GM18907 (cell line): ENCODE data around the gene RPS6KB2.

Experiments
- ATAC-seq: cut with Tn5 transposase; IDR thresholded peaks from one replicate; pipeline ENCODE4 v1.9.1; 2021; ENCODE audit warnings: mild to moderate bottlenecking, moderate library complexity; ENCODE audit not compliant: unreplicated experiment

RPS6KB2 gene

GRCh38 chr11:67428052-67429001 lies at the start of gene RPS6KB2:
RPS6KB2 (plus strand) TSS chr11:67428494; CDS start chr11:67428546, 52 bp downstream.
- peak; percentile 78 for ATAC-seq

GRCh38 chr11:67378544-67378943 lies 49.8 kb upstream of the RPS6KB2 start:
- no peak for ATAC-seq

GRCh38 chr11:67379061-67380058 lies 48.9 kb upstream of the RPS6KB2 start:
- no peak for ATAC-seq

GRCh38 chr11:67381244-67381972 lies 46.9 kb upstream of the RPS6KB2 start:
- ATAC-seq = no peak

- ATAC-seq = peak; percentile 47
These were observed 45.8 kb upstream of the RPS6KB2 start for GRCh38 chr11:67382276-67383136.

- no peak for ATAC-seq
These were observed 43.4 kb upstream of the RPS6KB2 start for GRCh38 chr11:67384851-67385366.

- no peak for ATAC-seq
These were observed 41.2 kb upstream of the RPS6KB2 start for GRCh38 chr11:67387069-67387468.

- ATAC-seq = no peak
These were observed 40.8 kb upstream of the RPS6KB2 start for GRCh38 chr11:67387518-67387917.

- ATAC-seq = no peak
These were observed 38.8 kb upstream of the RPS6KB2 start for GRCh38 chr11:67389477-67389876.

GRCh38 chr11:67390947-67391303 lies 37.4 kb upstream of the RPS6KB2 start:
- ATAC-seq = no peak

GRCh38 chr11:67391304-67392182 lies 36.8 kb upstream of the RPS6KB2 start, which contains the start of gene RAD9A:
RAD9A (plus strand) TSS chr11:67391986; CDS start chr11:67392045, 59 bp downstream.
- ATAC-seq = peak; percentile 57

- peak; percentile 6 for ATAC-seq
These were observed 36.0 kb upstream of the RPS6KB2 start for GRCh38 chr11:67392183-67392715.

GRCh38 chr11:67393437-67393836 lies 34.9 kb upstream of the RPS6KB2 start:
- no peak for ATAC-seq

GRCh38 chr11:67393990-67394389 lies 34.3 kb upstream of the RPS6KB2 start:
- no peak for ATAC-seq

GRCh38 chr11:67395555-67396258 lies 32.6 kb upstream of the RPS6KB2 start:
- ATAC-seq = no peak

GRCh38 chr11:67396259-67396581 lies 32.1 kb upstream of the RPS6KB2 start:
- ATAC-seq = no peak

- ATAC-seq = no peak
These were observed 31.5 kb upstream of the RPS6KB2 start for GRCh38 chr11:67396587-67397389.
